ENCODE measurements around the gene TKTL1. TPM values are rescaled to one million over a fixed set of nuclear protein-coding genes. Genes with fewer than 3 reads are reported as not detected.

TKTL1 gene
- total RNA-seq, 1 experiment from 2014 or later, result not detected

GRCh38 chrX:154348114-154348531 lies 52.5 kb downstream of the TKTL1 start:
- intact Hi-C loops (cut with micrococcal nuclease; ENCODE audit: unreplicated experiment) (no loop called here), in situ Hi-C loops (cut with HindIII; ENCODE audit: low pct_unique_long_range_greater_than_20kb, low sequenced_read_pairs) (no loop called here)
- H3K4me3 ChIP-seq (ENCODE audit: low read depth in 2 of 2, low read length in 2 of 2), result no peak overlapping the region
- no TSS peak for BruUV-seq (replicated peaks)
- DNase-seq (ENCODE audit: low read depth, low spot score) (no peak), ATAC-seq (peak; percentile 1; the same call in 1 of the 2 replicates)
- peaks cover 14% of the 10 kb centered on the region for H3K4me1 ChIP-seq (ENCODE audit: control insufficient read depth, insufficient read depth, low read length)
- CTCF ChIA-PET, result interaction anchor here (1.1 kb wide), 1 partner anchor 25 kb away, joined by 4 read pairs; no protein-coding TSS in a partner anchor
- H3K27me3 ChIP-seq (ENCODE audit: control insufficient read depth, insufficient read depth, low read length), result no peaks in the 10 kb centered on the region
- POLR2A ChIA-PET, result no interaction called here
- H3K27ac ChIP-seq (ENCODE audit: low read length), result 0 out of 2 replicates have a peak overlapping the region, but pooled peaks have one; percentile 17
- H3K36me3 ChIP-seq (ENCODE audit: control insufficient read depth, insufficient read depth, low read length), result no peaks in the 10 kb centered on the region
- TF ChIP-seq SIN3A (IDR thresholded peaks at IDR 0.05; ENCODE audit: borderline replicate concordance, insufficient read depth, low read depth, low read length), result no peak
- TF ChIP-seq POLR2AphosphoS5 (IDR thresholded peaks at IDR 0.05; ENCODE audit: low read depth, low read length), result no peak
- no peak for TF ChIP-seq CTCF (IDR thresholded peaks at IDR 0.05)
- no peak for TF ChIP-seq TCF7L2 (IDR thresholded peaks at IDR 0.05; ENCODE audit: low read depth, low read length)
- no peak for TF ChIP-seq REST (IDR thresholded peaks at IDR 0.05; ENCODE audit: insufficient read depth in 1 of 2, low read depth in 2 of 2, low read length in 1 of 2)
- H3K9me3 ChIP-seq (ENCODE audit: control insufficient read depth, insufficient read depth, low read depth, low read length), result no peaks in the 10 kb centered on the region

GRCh38 chrX:154348646-154349358 lies 53.2 kb downstream of the TKTL1 start:
- DNase-seq (ENCODE audit: low read depth, low spot score), result no peak
- ChIA-PET POLR2A (no interaction called here), CTCF (no interaction called here)
- no peaks in the 10 kb centered on the region for H3K9me3 ChIP-seq (ENCODE audit: control insufficient read depth, insufficient read depth, low read depth, low read length)
- H3K4me3 ChIP-seq (ENCODE audit: low read depth in 2 of 2, low read length in 2 of 2), result no peak overlapping the region
- in situ Hi-C loops (cut with HindIII; ENCODE audit: low pct_unique_long_range_greater_than_20kb, low sequenced_read_pairs), result no loop called here
- no peaks in the 10 kb centered on the region for H3K36me3 ChIP-seq (ENCODE audit: control insufficient read depth, insufficient read depth, low read length)
- H3K4me1 ChIP-seq (ENCODE audit: control insufficient read depth, insufficient read depth, low read length), result peaks cover 14% of the 10 kb centered on the region
- no peak for TF ChIP-seq POLR2AphosphoS5 (IDR thresholded peaks at IDR 0.05; ENCODE audit: low read depth, low read length)
- TF ChIP-seq REST (IDR thresholded peaks at IDR 0.05; ENCODE audit: insufficient read depth in 1 of 2, low read depth in 2 of 2, low read length in 1 of 2), result no peak
- no peak for ATAC-seq
- H3K27ac ChIP-seq (ENCODE audit: low read length), result no peak overlapping the region
- intact Hi-C loops (cut with micrococcal nuclease; ENCODE audit: unreplicated experiment), result no loop called here
- BruUV-seq (replicated peaks), result TSS peak; percentile 88
- no peaks in the 10 kb centered on the region for H3K27me3 ChIP-seq (ENCODE audit: control insufficient read depth, insufficient read depth, low read length)

Data from Panc1 (cell line).